NCI-H526 (cell line): Measurements from ENCODE around the gene CMIP.
"Not testable (repeated sequence)": the region's sequence is repeated elsewhere in the genome, so short reads cannot be mapped to it uniquely, and the experiment has no call there.

Experiments
- DNase-seq, 2 experiments: peaks; one replicate each; lab custom pipeline; 2025; lab: John Stamatoyannopoulos, UW

CMIP gene

GRCh38 chr16:81444448-81445121, at the start of gene CMIP:
Gene CMIP (plus strand): TSS chr16:81444808.
- peak in 1 of 2 experiments; percentile 81 for DNase-seq

DNA sequence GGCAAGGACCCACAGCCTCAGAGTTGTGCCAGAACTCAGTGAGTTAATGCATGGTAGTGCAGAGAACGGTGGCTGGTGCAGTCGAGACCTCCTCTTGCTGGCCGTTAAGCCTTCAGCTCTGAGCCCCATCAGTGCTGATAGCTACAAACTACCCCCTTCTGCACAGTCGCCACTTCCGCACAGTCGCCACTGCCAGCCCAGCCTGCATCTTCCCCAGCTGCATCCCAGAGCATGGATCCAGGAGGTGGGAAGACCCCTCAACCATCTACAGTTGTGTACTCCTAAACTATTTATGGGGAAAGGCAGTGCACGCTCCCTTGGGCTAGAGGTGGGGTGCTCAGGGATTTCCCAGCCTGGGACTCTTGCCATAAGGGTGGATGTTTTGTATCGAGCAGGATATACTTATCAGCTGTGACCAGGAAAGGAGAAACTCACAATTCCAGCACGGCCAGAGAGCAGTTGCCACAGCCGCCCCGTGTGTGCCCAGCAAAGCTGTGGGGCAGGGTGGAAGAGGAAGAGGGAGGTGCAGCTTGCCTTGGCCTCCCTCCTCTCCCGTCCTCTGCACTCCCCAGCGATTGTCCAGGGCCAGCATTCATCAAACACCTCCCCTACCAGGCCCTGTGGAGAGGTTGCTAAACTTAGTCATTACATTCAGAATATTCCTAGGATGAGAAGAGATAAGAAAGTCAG, 49.5 kb upstream of the CMIP start:
- DNase-seq = no peak

DNA sequence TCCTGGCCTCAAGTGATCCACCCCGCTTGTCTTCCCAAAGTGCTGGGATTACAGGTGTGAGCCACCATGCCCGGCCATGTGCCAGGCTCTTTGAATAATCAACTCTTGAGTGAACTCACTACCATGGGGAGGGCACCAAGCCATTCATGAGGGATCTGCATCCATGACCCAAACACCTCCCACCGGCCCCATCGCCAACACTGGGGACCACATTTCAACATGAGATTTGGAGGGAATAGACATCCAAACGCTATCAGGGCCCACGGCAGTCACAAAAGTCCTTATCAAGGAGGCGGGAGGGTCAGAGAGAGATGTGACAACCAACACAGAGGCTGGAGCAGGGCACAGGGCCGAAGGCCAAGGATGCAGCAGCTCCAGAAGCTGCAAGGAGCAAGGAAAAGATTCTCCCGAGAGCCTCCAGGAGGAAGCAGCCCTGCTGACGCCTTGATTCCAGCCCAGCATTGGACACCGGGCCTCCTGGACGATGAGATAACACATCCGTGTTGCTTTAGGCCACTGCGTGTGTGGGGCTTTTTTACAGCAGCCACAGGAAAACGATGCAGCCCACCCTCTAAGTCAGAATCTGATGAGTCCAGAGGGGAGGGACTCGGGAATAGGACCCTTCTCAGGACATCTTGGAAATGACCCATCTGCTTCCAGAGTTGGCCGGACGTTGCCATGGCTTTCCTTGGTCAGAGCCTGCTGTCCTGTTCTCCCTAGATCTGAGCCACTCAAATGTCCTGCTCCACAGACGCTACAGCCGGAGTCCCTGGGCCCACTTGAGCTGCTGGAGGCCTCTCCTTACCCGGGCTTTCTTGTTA, 47.3 kb upstream of the CMIP start:
- DNase-seq = no peak

- DNase-seq = no peak
Measured at GRCh38 chr16:81397879-81398520, 46.6 kb upstream of the CMIP start.

GRCh38 chr16:81399909-81400308, 44.7 kb upstream of the CMIP start:
- no peak for DNase-seq

GRCh38 chr16:81401035-81401950, 43.3 kb upstream of the CMIP start:
- DNase-seq = peak in 1 of 2 experiments; percentile 5

GRCh38 chr16:81403208-81403600, 41.4 kb upstream of the CMIP start:
- no peak for DNase-seq

DNA sequence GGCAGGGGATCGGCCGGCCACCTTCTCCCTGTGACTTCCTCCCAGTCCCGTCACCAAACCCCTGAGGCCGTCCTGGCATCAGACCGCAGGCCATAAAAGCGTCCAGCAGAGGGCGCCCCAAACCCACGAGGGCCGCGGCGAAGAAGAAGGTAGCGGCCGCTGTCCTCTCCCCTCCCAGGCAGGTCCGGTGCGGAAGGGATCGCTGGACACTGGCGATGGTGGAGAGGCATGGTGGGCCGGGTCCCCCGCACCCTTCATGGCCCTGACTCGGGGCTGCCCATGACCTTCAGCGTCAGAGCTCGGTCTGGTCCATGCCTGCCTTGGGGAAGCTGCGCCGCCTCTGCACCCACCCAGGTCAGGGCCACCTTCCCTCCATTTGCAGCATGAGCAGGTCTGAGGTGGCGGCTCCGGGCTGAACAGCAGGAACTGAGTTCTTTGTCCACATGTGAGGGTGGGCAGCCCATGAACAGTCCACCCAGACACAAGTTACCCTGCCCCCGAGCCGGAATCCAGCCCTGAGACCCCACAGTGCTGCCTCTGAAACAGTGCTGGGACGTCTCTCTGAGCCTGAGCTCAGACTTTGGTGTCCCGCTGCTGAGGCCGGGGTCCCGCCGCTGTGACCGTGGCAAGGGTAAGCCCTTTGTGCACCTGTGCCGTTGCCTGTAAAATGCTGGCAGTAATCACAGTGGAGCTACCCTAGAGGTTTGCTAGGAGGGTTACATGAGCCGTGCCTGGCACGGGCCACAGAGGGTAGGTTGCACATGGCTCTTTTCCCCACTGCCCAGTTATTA, 40.8 kb upstream of the CMIP start:
- peak; percentile 67 to 90 for DNase-seq

DNA sequence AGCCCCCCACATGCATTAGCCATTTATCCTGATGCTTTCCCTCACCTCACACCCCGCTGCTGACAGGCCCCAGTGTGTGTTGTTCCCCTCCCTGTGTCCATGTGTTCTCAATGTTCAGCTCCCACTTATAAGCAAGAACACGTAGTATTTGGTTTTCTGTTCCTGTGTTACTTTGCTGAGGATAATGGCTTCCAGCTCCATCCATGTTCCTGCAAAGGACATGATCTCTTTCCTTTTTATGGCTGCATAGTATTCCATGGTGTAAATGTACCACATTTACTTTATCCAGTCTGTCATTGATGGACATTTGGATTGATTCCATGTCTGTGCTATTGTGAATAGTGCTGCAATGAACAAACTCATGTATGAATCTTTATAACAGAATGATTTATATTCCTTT, 39.6 kb upstream of the CMIP start:
- DNase-seq = not testable (repeated sequence)

GRCh38 chr16:81405702-81406113, 38.9 kb upstream of the CMIP start:
- DNase-seq = no peak

GRCh38 chr16:81408409-81408950, 36.1 kb upstream of the CMIP start:
- no peak for DNase-seq

DNA sequence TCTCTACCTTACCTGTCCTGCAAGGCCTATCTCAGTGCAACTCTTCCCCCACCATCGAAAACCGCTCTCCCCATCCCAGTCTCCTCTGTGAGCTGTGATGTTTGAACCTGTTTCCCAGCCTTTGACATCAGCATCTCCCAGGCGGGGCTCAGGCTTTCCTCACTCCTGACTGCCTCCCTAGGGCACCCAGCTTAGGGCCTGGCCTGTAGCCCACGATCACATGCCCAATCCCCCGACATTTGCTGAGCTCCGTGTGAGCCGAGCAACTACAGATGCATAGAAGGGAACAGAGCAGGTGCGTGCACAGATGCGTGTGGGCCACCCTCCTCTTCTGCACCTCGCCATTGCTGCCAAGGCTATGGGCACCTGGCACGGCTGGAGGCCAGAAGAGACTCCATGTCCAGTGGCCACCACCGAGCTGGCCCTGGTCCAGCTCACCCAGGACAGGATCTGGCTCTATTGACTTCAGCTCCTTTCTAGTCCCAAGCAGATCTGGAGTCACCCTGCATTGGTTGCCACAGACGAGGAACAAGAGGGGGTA, 35.5 kb upstream of the CMIP start:
- DNase-seq = no peak

DNA sequence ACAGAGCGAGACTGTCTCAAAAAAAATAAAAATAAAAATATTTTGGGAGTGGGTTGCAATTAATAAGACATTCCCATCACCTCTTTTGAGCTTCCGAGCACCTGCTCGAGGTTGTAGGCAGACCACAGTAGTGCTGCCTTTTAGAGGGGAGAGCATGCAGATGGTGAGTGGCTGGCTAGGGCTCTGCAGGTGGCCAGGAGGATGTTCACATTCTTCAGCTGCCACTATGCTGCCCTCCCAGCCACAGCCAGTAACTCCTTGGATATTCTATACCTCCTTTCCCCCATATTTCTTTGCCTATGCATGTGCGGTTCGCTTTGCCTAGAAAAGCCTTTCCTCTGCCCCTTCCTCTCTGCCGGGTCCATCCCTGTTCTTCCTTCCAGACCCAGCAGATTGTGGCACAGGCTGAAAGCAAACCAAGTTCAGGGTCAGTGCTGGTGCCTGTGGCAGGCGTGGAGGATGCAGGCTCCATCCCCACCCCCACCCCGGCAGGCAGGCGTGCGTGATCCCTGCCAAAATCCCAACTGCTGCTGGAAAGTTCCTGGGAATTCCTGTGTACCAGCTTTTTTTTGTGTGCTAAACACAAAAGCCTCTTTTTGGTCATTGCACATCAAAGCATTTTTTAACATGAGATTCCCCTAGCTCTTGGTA, 33.8 kb upstream of the CMIP start:
- no peak for DNase-seq

DNA sequence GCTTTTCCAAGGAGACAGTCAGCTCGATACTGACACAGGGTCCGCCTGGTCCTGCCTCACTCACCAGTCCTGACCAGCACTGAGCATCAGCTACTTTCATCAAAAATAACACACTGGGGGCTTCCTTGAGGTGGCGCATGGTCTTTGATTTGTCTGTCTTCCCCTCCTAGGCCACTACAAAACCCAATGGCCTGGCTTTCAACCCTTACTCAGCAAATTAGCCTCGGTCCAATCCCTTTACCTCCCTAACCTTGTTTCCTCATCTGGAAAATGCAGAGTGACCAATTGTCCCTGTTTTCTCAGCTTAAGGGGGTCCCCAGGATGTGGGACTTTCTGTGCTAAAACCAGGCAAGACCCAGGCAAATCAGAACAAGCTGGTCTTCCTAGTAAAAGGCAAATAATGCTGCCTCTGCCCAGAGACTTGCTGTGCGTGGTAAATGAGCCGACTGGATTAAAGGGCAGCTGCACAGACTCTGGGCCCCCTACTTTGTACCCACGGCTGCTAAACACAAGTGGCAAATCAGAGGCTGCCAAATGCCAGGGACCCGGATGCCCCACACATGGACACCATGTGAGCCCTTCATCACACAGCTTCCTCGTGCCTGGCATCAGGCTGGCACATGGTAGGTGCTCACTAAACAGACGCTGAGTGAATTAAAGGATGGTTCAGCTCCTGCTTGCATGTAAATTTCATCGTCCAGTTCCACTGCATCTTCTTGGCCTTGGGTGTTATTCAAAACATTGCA, 31.2 kb upstream of the CMIP start:
- peak in 1 of 2 experiments; percentile 13 for DNase-seq

GRCh38 chr16:81415751-81416150, 28.9 kb upstream of the CMIP start:
- peak in 1 of 2 experiments; percentile 27 for DNase-seq

DNA sequence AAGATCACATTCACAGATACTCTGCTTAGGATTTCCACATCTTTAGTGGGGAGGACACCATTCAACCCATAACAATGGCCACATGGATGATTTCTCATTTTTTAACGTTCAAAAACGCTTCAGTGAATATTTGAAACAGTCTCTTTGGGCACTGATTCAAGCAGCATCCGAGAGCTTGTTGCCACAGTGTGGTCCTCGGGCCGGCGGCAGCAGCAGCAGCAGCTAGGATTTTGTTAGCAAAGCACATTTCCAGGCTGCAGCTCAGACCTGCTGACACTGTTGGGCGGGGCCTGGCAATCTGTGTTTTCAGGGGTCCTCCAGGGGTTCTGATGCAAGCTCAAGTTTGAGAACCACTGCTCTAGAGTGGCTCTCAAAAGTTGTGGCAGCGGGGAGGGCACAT, 27.9 kb upstream of the CMIP start:
- DNase-seq = no peak

GRCh38 chr16:81417210-81417609, 27.4 kb upstream of the CMIP start:
- no peak for DNase-seq

- DNase-seq = no peak
Measured at GRCh38 chr16:81419806-81420205, 24.8 kb upstream of the CMIP start.

DNA sequence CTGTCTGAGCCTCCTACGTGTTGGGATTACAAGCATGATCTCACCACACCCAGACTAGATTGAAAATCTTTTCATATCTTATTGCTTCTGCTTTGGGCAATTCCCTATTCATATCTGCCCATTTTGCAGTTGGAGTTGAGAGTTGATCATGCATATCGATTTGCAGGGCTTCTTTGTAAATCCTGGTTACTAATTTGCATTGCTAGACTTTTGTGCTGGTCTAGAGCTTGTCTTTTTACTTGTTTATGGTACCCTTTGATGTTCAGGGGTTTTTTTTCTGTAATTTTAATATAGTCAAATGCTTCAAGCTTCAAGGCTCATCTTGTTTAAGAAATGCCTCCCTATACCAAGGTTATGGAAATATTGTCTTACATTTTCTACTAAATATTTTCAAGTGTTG, 23.5 kb upstream of the CMIP start:
- DNase-seq = peak; percentile 29 to 62
